H9 (cell line): ENCODE results near the gene NET1. TPM values are rescaled to one million over a fixed set of nuclear protein-coding genes. Genes with fewer than 3 reads are reported as not detected.

ENCODE experiments used
- DNase-seq: peaks from one replicate; pipeline ENCODE4 v3.0.0-alpha.2; 2017
- H2AFZ ChIP-seq: one replicate; pipeline ENCODE4 v1.6.1; 2013; ENCODE audit warnings: mild to moderate bottlenecking, low read length, control low read depth, moderate library complexity
- H2AK5ac ChIP-seq: 2 replicates; pipeline ENCODE4 v1.6.1; 2013; ENCODE audit warnings: low read length, control low read depth, mixed read lengths; ENCODE audit not compliant: insufficient read length
- H2BK120ac ChIP-seq: one replicate; pipeline ENCODE4 v1.6.1; 2013; ENCODE audit warnings: low read depth, mild to moderate bottlenecking, low read length, control low read depth, inconsistent platforms; ENCODE audit not compliant: poor library complexity, severe bottlenecking
- H2BK12ac ChIP-seq: 2 replicates; pipeline ENCODE4 v1.6.1; 2013; ENCODE audit warnings: low read length, control low read depth, mixed read lengths, low read depth; ENCODE audit not compliant: insufficient read length
- H2BK15ac ChIP-seq: 2 replicates; pipeline ENCODE4 v1.6.1; 2013; ENCODE audit warnings: low read depth, low read length, control low read depth
- H2BK20ac ChIP-seq: one replicate; pipeline ENCODE4 v1.6.1; 2013; ENCODE audit warnings: low read depth, mild to moderate bottlenecking, low read length, control low read depth, inconsistent platforms; ENCODE audit not compliant: poor library complexity, severe bottlenecking
- H2BK5ac ChIP-seq: 2 replicates; pipeline ENCODE4 v1.6.1; 2013; ENCODE audit warnings: low read length, control low read depth, mixed read lengths; ENCODE audit not compliant: insufficient read length
- H3K14ac ChIP-seq: 2 replicates; pipeline ENCODE4 v1.6.1; 2013; ENCODE audit warnings: low read length, control low read depth; ENCODE audit not compliant: insufficient read depth
- H3K18ac ChIP-seq: 2 replicates; pipeline ENCODE4 v1.6.1; 2013; ENCODE audit warnings: low read depth, mild to moderate bottlenecking, mixed read lengths, low read length, control low read depth; ENCODE audit not compliant: insufficient read length
- H3K23ac ChIP-seq: 2 replicates; pipeline ENCODE4 v1.6.1; 2013; ENCODE audit warnings: low read length, control low read depth, mixed read lengths, low read depth; ENCODE audit not compliant: insufficient read length
- H3K23me2 ChIP-seq: 2 replicates; pipeline ENCODE4 v1.6.1; 2013; ENCODE audit warnings: low read depth, mild to moderate bottlenecking, mixed read lengths, low read length, control low read depth; ENCODE audit not compliant: insufficient read length, poor library complexity, severe bottlenecking
- H3K27ac ChIP-seq: 2 replicates; pipeline ENCODE4 v1.5.1; 2013; ENCODE audit warnings: low read length, control low read depth, mixed read lengths, low read depth; ENCODE audit not compliant: insufficient read length
- H3K27me3 ChIP-seq: 2 replicates; pipeline ENCODE4 v1.6.1; 2013; ENCODE audit warnings: low read length, control low read depth, inconsistent platforms; ENCODE audit not compliant: insufficient read depth
- H3K4ac ChIP-seq: 2 replicates; pipeline ENCODE4 v1.6.1; 2013; ENCODE audit warnings: low read depth, mild to moderate bottlenecking, control low read depth, inconsistent platforms, low read length, moderate library complexity
- H3K4me1 ChIP-seq: 2 replicates; pipeline ENCODE4 v1.6.1; 2013; ENCODE audit warnings: low read length, control low read depth, inconsistent platforms; ENCODE audit not compliant: insufficient read depth
- H3K4me2 ChIP-seq: 2 replicates; pipeline ENCODE4 v1.6.1; 2013; ENCODE audit warnings: low read length, control low read depth, mixed read lengths; ENCODE audit not compliant: insufficient read length, insufficient read depth
- H3K56ac ChIP-seq: 2 replicates; pipeline ENCODE4 v1.6.1; 2013; ENCODE audit warnings: low read depth, mild to moderate bottlenecking, mixed read lengths, low read length, control low read depth; ENCODE audit not compliant: insufficient read length
- H3K79me1 ChIP-seq: 2 replicates; pipeline ENCODE4 v1.6.1; 2013; ENCODE audit warnings: low read depth, mild to moderate bottlenecking, moderate library complexity, low read length, control low read depth, inconsistent platforms; ENCODE audit not compliant: insufficient read depth, poor library complexity, severe bottlenecking
- H3K79me2 ChIP-seq: 2 replicates; pipeline ENCODE4 v1.6.1; 2013; ENCODE audit warnings: low read length, control low read depth, inconsistent platforms; ENCODE audit not compliant: insufficient read depth
- H3K9ac ChIP-seq: 2 replicates; pipeline ENCODE4 v1.6.1; 2013; ENCODE audit warnings: low read length, control low read depth, mixed read lengths; ENCODE audit not compliant: insufficient read length; ENCODE audit errors: extremely low read depth
- H3K9me3 ChIP-seq: one replicate; pipeline ENCODE4 v1.6.1; 2013; ENCODE audit warnings: low read depth, low read length, inconsistent platforms; ENCODE audit not compliant: control insufficient read depth
- H3T11ph ChIP-seq: one replicate; pipeline ENCODE4 v1.6.1; 2013; ENCODE audit warnings: mild to moderate bottlenecking, low read length, control low read depth, inconsistent platforms
- H4K20me1 ChIP-seq: one replicate; pipeline ENCODE4 v1.6.1; 2013; ENCODE audit not compliant: control insufficient read depth, insufficient read length, insufficient read depth
- H4K5ac ChIP-seq: 2 replicates; pipeline ENCODE4 v1.6.1; 2013; ENCODE audit warnings: low read depth, mild to moderate bottlenecking, mixed read lengths, low read length, control low read depth; ENCODE audit not compliant: insufficient read length
- H4K8ac ChIP-seq: replicated peaks from 2 replicates; pipeline ENCODE4 v1.6.1; 2013; ENCODE audit warnings: low read length, control low read depth, mixed read lengths, low read depth; ENCODE audit not compliant: insufficient read length
- H4K91ac ChIP-seq: 2 replicates; pipeline ENCODE4 v1.6.1; 2013; ENCODE audit warnings: low read depth, mild to moderate bottlenecking, moderate library complexity, mixed read lengths, low read length, control low read depth; ENCODE audit not compliant: insufficient read length
- H3K27ac Mint-ChIP-seq, 3 experiments: 2 replicates in 2 of 3; 3 replicates in 1 of 3; pipeline ENCODE4 v1.8.0; 2020 to 2021; ENCODE audit warnings: mixed read lengths in 3 of 3, mild to moderate bottlenecking in 1 of 3, moderate library complexity in 1 of 3
- H3K27me3 Mint-ChIP-seq: 2 replicates; pipeline ENCODE4 v1.8.0; 2021; ENCODE audit warnings: low read depth, mild to moderate bottlenecking, moderate library complexity, mixed read lengths
- H3K36me3 Mint-ChIP-seq, 3 experiments: 2 replicates in 2 of 3; 3 replicates in 1 of 3; pipeline ENCODE4 v1.8.0; 2020 to 2021; ENCODE audit warnings: low read depth in 3 of 3, mixed read lengths in 3 of 3; ENCODE audit not compliant: insufficient read depth in 1 of 3
- H3K4me1 Mint-ChIP-seq, 2 experiments: 2 replicates each; pipeline ENCODE4 v1.8.0; 2020; ENCODE audit warnings: mixed read lengths in 2 of 2
- H3K4me3 Mint-ChIP-seq, 2 experiments: 2 replicates in 1 of 2; 3 replicates in 1 of 2; pipeline ENCODE4 v1.8.0; 2020 to 2021; ENCODE audit warnings: mild to moderate bottlenecking in 2 of 2, mixed read lengths in 2 of 2, moderate library complexity in 1 of 2
- H3K9me3 Mint-ChIP-seq, 2 experiments: 2 replicates in 1 of 2; 3 replicates in 1 of 2; pipeline ENCODE4 v1.8.0; 2020; ENCODE audit warnings: mild to moderate bottlenecking in 2 of 2, mixed read lengths in 2 of 2, moderate library complexity in 1 of 2
- WGBS: extraction: QIAGEN DNeasy Blood & Tissue Kit; methylation state at CpG from one replicate; pipeline ENCODE4 v1.1.7; 2013; ENCODE audit warnings: missing lambda C conversion rate, low lambda C conversion rate, mixed read lengths; ENCODE audit not compliant: insufficient read length; ENCODE audit errors: extremely low coverage; 5-methylcytosine and 5-hydroxymethylcytosine counted together
- total RNA-seq: library from RNA; stranded (reverse); gene quantifications from 2 replicates; pipeline ENCODE4 v1.2.1, GENCODE V29; 2021
- TF ChIP-seq, protein P1 (sequence below): fragments of 200-600 bp; sonication (generic); conservative IDR thresholded peaks from 3 replicates; pipeline ENCODE4 v1.8.0; 2021; ENCODE audit warnings: antibody characterized with exemption, mild to moderate bottlenecking

NET1 gene
- total RNA-seq, 1 experiment from 2014 or later = 50.6 TPM

DNA sequence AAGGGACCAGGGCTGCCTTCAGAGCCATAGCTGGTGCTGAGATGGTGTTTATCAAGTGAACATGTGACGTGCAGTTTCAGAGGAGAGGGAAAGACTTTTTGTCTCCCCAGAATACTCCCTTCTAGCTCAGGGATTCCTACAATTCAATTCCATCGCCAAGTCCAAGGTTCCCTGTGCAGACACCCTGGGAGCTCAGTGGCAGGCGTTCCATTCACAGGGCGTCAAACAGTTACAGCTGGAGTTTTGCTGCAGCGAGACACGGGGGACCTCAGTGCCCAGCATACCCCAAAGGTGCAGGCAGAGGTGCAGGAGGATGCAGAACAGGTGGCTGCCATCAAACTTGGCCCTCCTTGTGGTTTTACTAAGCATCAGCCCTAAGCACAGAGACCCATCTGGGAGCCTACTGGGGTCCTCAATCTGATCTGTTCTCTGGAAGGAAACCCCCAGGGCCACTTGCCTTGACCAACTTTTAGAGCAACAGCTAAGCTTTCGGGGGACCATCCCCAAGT lies 87.9 kb downstream of the NET1 start:
- Histone ChIP-seq H3K23ac (no peak overlapping the region), H3K79me1 (no peaks in the 10 kb centered on the region), H4K5ac (no peak overlapping the region), H4K8ac (no peak overlapping the region), H4K20me1 (no peaks in the 10 kb centered on the region), H3K4ac (no peak overlapping the region), H2BK20ac (no peak overlapping the region), H2BK120ac (no peak overlapping the region), H3K27ac (no peak overlapping the region), H3K9me3 (no peaks in the 10 kb centered on the region), H3K27me3 (no peaks in the 10 kb centered on the region), H3K9ac (no peak overlapping the region), H4K91ac (no peak overlapping the region), H3K14ac (no peak overlapping the region), H3K23me2 (no peaks in the 10 kb centered on the region), H2BK12ac (no peak overlapping the region), H3K56ac (no peak overlapping the region), H3T11ph (no peak overlapping the region), H2BK15ac (no peak overlapping the region), H3K79me2 (no peaks in the 10 kb centered on the region), H2AFZ (no peak overlapping the region), H3K18ac (no peak overlapping the region), H2AK5ac (no peak overlapping the region), H3K4me2 (no peak overlapping the region), H2BK5ac (no peak overlapping the region), H3K4me1 (no peaks in the 10 kb centered on the region; the same call in 1 of the 2 replicates)
- no peak for DNase-seq
- H3K4me1 Mint-ChIP-seq = peaks cover 6 to 7% of the 10 kb centered on the region in 2 experiments
- no peaks in the 10 kb centered on the region for H3K9me3 Mint-ChIP-seq
- no peak overlapping the region for H3K27ac Mint-ChIP-seq
- no peaks in the 10 kb centered on the region; a peak in 1 of 7 replicates for H3K36me3 Mint-ChIP-seq
- H3K27me3 Mint-ChIP-seq = peaks cover 5% of the 10 kb centered on the region
- no peak overlapping the region for H3K4me3 Mint-ChIP-seq
- no CpG with 5 or more reads among the region's 7 CpGs for WGBS
- TF ChIP-seq, protein P1, sequence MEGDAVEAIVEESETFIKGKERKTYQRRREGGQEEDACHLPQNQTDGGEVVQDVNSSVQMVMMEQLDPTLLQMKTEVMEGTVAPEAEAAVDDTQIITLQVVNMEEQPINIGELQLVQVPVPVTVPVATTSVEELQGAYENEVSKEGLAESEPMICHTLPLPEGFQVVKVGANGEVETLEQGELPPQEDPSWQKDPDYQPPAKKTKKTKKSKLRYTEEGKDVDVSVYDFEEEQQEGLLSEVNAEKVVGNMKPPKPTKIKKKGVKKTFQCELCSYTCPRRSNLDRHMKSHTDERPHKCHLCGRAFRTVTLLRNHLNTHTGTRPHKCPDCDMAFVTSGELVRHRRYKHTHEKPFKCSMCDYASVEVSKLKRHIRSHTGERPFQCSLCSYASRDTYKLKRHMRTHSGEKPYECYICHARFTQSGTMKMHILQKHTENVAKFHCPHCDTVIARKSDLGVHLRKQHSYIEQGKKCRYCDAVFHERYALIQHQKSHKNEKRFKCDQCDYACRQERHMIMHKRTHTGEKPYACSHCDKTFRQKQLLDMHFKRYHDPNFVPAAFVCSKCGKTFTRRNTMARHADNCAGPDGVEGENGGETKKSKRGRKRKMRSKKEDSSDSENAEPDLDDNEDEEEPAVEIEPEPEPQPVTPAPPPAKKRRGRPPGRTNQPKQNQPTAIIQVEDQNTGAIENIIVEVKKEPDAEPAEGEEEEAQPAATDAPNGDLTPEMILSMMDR = no peak
